AG10803 (cell line): ENCODE data around the gene SGK1.
"Not testable (repeated sequence)": the region's sequence is repeated elsewhere in the genome, so short reads cannot be mapped to it uniquely, and the experiment has no call there.

Experiments used
- DNase-seq: peaks from one replicate; pipeline ENCODE4 v3.0.0; 2010; ENCODE audit warnings: low read depth
- H3K4me3 ChIP-seq: 2 replicates; pipeline ENCODE4 v1.5.1; 2011; ENCODE audit warnings: mild to moderate bottlenecking, low read length, control low read depth
- CTCF ChIP-seq: conservative IDR thresholded peaks from 2 replicates; pipeline ENCODE4 v1.5.1; 2011; ENCODE audit warnings: mild to moderate bottlenecking, low read length, control low read depth, inconsistent platforms

The SGK1 gene

DNA sequence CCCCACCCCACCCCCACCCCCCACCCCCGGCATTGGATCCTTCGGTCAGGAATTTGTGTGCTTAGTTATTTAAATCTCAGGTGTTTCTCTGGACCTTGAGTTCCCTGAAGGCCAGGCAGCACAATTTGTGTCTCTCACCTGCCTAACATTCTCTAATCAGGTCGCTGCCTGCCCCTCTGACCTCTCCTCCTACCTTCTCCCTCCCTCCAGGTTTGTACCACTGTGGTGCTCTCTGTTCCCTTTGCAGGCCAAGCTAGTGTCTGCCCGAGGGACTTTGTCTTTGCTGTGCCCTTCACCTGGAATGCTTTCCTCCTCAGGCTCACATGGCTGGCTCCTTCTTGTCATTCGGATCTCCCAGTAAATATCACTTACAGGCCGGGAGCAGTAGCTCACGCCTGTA is 134.1 kb downstream of the SGK1 start:
- no peak for TF ChIP-seq CTCF
- H3K4me3 ChIP-seq, result no peak overlapping the region
- DNase-seq, result no peak

- no peak for DNase-seq
- no peak overlapping the region for H3K4me3 ChIP-seq
- no peak for TF ChIP-seq CTCF
Measured at GRCh38 chr6:134182528-134182927, 135.4 kb downstream of the SGK1 start.

DNA sequence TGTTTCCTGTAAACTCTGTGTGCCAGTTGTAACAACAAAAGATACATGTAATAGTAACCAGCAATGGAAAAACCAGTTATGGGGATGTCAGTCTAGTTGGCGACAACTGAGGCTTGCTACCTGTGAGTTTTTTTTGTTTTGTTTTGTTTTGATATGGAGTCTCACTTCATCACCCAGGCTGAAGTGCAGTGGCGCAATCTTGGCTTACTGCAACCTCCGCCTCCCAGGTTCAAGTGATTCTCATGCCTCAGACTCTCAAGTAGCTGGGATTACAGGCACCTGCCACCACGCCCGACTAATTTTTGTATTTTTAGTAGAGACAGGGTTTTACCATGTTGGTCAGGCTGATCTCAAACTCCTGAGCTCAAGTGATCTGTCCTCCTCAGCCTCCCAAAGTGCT is 136.2 kb downstream of the SGK1 start:
- not testable (repeated sequence) for DNase-seq, H3K4me3 ChIP-seq

DNA sequence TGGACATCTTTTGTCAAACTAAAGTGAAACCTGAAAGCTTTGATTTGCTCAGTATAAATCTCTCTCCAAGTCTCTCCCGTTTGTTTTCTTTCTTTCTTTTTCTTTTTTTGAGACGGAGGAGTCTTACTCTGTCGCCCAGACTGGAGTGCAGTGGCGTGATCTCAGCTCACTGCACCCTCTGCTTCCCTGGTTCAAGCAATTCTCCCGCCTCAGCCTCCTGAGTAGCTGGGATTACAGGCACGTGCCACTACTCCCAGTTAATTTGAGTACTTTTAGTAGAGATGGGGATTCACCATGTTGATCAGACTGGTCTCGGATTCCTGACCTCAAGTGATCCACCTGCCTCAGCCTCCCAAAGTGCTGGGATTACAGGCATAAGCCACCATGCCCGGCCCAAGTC is 136.7 kb downstream of the SGK1 start:
- not testable (repeated sequence) for DNase-seq, H3K4me3 ChIP-seq

GRCh38 chr6:134180540-134180939 is 137.4 kb downstream of the SGK1 start:
- not testable (repeated sequence) for DNase-seq, H3K4me3 ChIP-seq

DNA sequence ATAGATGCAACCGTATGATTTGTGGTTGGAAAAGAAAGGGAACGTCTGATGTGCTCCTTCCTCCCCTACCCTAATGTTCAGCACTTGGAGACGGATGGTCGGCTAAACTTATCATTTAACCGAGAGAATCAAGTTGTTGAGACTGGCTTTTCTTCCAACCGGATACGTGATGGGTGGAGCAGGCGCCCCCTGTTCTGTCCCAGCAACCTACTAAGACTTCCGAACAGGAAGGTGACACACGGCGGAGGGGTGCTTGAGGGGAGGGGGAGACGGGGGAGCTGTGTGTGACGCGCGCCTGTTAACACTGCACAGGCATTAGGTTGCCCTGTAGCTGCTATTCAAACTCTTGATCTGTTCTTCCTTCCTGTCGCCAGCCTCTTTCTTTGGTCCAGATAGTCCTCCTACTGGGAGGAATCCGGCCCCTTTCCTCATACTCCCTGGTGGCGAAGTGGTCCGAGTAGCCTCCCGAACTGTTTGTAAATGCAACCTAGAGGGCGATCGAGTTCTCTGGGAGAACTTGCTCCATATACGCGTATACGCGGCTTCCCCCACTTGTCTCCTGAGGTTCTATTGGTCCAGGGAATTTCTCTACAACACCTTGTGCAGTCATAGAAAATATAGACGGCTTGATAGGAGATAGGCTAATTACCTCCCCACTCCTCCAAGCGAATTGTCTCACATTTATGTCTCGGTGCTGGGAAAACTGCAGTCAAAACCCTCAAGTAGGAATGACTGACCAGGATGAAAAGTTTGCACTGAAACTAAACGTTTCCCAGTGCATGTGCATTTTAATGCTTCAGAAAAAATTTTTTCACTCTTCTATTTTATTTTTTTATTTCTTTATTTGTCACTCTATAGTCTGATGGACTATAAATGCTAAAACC is 139.5 kb downstream of the SGK1 start:
- H3K4me3 ChIP-seq, result peak overlapping the region; percentile 68
- peak; percentile 95 for DNase-seq

GRCh38 chr6:134177753-134178160 is 140.2 kb downstream of the SGK1 start:
- peak overlapping the region; percentile 68 for H3K4me3 ChIP-seq
- DNase-seq, result peak; percentile 90
- no peak for TF ChIP-seq CTCF

More for the DNA sequence above, 139.5 kb downstream of the SGK1 start:
- TF ChIP-seq CTCF, result peak; percentile 93

- no peak for TF ChIP-seq CTCF
- H3K4me3 ChIP-seq, result peak overlapping the region; percentile 68
- DNase-seq, result no peak
Measured at GRCh38 chr6:134177236-134177635, 140.7 kb downstream of the SGK1 start.
